Activated gamma-delta T cell (primary cell): ENCODE measurements around the gene PLEKHB2.
A peak's percentile ranks its signal among the peaks of the same experiment; 100 is the strongest.
"Not testable (repeated sequence)": the region's sequence is repeated elsewhere in the genome, so short reads cannot be mapped to it uniquely, and the experiment has no call there.

ENCODE experiments used
- DNase-seq: peaks from one replicate; lab custom pipeline; 2025; lab: John Stamatoyannopoulos, UW

Gene PLEKHB2

DNA sequence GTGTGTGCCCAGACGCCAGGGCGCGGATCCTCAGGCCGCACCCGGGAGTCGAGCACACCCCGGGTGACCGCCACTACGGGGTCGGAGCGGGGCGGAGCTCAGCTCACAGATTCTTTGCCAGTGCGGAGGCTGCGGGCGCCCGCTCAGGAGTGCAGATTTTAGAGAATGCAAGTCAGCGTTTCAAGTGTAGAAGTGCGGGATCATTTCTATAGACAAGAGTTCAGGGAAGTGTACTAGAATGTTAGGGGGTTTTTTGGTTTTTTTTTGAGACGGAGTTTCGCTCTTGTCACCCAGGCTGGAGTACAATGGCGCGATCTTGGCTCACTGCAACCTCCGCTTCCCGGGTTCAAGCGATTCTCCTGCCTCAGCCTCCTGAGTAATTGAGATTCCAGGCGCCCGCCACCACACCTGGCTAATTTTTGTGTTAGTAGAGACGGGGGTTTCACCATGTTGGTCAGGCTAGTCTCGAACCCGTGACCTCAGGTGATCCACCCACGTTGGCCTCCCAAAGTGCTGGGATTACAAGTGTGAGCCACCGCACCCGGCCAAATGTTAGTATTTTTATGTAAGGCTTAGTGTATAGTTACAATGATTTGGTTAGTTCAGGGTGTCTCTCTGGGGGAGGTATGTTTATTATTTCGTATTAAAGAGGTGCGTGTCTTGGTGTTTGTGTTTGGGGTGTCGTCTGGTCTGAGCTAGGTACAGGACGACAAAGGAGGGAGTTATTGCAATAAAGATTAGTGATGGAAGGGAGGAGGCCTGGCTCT is 11.3 kb upstream of the PLEKHB2 start:
- DNase-seq, result peak; percentile 72

DNA sequence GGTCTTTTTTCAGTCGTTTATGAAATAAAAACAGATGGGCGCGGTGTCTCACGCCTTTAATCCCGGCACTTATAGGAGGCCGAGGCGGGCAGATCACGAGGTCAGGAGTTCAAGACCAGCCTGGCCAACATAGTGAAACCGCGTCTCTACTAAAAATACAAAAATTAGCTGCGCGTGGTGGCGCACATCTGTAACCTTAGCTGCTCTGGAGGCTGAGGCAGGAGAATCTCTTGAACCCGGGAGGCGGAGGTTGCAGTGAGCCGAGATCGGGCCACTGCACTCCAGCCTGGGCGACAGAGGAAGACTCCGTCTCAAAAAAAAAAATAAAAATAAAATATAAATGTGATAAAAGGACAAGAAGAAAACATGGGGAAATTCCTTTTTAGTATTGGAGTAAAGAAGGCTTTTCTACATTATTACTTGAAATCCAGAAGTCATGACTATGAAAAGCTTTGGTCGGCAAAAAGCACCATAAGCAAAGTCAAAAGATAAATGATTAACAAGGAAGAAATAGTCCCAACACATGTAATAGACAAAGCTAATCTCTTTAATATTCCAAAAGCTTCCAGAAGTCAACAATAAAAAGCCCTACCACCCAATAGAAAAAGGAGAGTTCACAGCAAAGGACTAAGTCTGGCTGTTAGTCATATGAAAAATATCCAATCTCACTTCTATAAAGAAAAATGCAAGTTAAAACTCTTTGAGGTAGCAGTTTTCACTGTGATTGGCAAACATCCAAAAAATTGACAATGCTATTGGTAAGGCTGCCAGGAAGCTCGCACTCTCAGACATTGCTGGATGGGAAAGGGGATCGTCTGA is 10.5 kb upstream of the PLEKHB2 start:
- no peak for DNase-seq

GRCh38 chr2:131103165-131103564 is 2.0 kb upstream of the PLEKHB2 start:
- DNase-seq, result no peak

GRCh38 chr2:131104487-131105155 is 515 bp upstream of the PLEKHB2 start:
- DNase-seq, result no peak

DNA sequence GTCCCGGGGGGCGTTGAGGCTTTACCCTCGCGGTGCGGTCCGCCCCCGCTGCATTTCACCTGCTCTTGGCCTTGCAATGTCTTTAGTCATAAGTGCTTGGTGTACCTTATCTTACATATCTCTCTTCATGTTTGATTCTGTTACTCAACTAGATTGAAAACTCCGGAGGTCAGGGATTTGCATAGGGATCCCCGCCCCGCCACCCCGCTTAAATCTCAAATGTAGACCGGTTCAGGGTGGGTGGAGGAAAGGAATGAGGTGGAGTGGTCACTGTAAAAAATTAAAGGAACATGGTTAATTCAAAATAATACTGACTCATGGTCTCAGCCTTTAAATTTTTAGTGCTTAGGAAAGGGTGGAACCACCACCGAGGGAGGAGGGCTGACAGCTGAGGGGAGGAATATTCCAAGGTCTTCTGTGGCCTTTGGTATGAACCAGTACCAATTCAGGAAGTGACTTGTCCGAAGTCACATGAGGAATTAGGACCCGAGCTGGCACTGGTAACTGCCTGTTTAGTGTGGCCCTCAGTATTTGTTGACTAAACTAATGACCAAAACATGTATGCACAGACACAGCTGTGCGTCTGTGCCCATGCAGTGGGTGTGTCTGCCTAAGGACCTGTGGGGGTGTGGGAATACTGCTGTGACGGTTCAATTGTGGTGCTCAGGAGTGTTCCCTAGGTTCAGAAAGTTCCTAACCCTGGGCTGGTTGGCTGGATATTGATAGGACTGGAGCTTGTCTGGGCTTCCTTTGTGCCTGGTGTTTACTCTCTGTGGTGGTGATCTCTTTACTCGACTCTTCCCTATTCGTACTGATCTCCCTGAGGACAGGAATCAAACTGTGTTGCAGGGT is 1.0 kb downstream of the PLEKHB2 start:
- peak; percentile 20 for DNase-seq

DNA sequence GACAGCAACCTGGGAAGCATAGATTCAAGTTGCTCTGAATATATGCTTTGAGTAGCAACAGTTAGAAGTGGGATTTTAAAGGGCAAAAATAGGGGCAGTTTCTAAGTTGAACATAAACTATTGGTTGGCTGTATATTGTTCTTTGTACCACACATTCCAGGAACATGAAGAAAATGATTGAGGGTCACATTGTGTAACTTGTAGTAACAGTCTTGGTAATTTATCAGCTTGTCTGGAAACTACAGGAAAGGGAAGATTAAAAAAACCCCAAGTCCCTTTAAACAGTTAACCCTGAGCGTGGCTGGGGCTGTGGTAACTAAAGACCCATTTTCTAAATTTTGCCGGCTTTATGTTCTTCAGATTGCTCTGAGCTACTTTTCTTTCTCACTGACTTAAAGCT is 7.4 kb downstream of the PLEKHB2 start:
- no peak for DNase-seq

- DNase-seq, result no peak
Observed at GRCh38 chr2:131113566-131114227, 8.6 kb downstream of the PLEKHB2 start.

DNA sequence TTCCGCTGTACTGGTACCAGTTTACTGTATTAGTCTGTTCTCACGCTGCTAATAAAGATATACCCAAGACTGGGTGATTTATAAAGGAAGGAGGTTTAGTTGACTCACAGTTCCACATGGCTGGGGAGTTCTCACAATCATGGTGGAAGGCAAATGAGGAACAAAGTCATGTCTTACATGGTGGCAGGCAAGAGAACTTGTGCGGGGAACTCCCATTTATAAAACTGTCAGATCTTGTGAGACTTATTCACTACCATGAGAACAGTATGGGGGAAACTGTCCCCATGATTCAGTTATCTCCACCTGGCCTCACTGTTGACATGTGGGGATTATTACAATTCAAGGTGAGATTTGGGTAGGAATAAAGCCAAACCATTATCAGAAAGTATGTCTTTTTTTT is 9.8 kb downstream of the PLEKHB2 start:
- DNase-seq, result not testable (repeated sequence)

- no peak for DNase-seq
Observed at GRCh38 chr2:131115752-131116151, 10.6 kb downstream of the PLEKHB2 start.

DNA sequence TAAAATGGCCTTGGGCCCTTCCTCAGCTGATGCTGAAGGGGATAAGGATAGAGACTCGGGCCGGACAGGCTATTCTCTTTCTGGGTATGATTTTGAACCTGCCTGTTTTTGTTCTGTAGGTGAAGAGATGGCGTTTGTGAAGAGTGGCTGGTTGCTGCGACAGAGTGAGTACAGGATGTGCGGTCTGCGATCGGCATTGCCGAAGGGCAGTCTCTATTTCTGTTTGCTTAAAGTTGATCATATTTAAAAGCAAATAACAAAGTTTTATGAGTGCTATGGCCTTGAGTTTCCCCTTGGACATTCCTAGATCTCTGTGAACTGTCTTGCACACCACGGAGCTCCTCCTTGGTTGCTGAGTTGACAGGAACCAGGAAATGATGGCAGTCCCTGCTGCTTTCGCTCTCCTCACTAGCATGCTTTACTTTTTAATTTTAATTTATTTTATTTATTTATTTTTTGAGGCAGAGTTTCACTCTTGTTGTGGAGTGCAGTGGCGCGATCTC is 15.7 kb downstream of the PLEKHB2 start:
- no peak for DNase-seq

- no peak for DNase-seq
Observed at GRCh38 chr2:131121464-131121863, 16.3 kb downstream of the PLEKHB2 start.

DNA sequence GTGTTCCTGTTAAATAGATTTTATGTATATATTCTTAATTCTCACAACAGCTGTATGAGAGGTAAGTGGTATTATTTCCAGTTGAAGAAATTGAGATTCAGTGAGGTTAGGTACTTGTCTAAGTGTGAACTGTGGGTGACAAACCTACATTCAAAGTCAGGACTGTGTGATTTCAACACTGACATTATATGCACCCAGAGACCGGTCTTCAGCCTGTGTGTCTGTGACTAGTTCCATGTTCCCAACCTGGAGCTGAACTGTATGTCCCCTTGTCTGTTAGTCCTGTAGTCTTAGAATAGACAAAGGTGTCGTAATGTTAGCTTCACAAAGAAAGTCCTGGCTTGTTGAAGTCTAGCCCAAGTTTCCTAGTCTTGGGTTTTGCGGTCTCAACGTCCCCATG is 17.4 kb downstream of the PLEKHB2 start:
- no peak for DNase-seq

DNA sequence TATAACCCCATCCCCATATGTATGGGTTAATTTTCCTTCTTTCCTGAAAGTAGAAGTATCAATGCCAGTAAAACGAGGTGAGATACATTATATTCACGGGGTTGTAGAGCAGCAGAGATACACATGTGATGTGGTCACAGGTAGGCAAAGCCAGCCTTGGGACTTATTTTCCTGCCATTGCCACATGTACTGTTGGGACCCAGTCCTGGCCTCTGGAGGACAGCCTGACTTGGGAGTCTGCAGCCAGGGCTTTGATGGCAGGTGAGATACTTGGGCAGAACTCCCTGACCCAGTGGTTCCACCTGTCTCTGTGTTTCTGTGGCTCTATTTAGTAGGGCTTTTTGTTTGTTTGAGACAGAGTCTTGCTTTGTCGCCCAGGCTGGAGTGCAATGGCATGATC is 18.1 kb downstream of the PLEKHB2 start:
- DNase-seq, result no peak

DNA sequence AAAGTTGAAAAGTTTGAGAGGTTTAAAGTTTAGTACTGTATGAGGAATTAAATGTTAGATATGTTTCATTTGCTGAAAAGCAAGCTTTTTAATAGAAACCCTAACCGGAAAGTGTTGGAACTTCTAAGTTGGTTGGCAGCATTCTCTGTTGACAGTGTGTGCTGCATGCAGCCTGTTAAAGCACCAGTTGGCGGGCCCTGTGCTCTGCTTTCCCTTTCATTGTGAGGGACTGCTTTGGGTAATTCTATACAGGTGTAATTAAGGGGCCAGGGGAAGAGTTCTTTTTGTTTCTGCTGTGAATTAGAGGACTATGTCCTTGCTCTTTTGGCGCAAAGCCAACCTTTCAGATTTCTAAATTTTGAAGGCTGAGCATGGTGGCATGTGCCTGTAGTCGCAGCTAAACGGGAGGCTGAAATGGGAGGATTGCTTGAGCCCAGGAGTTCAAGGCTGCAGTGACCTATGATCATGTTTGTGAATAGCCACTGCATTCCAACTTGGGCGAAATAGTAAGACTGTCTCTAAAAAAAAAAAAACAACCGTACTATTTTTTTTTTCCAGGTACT is 20.1 kb downstream of the PLEKHB2 start:
- no peak for DNase-seq

DNA sequence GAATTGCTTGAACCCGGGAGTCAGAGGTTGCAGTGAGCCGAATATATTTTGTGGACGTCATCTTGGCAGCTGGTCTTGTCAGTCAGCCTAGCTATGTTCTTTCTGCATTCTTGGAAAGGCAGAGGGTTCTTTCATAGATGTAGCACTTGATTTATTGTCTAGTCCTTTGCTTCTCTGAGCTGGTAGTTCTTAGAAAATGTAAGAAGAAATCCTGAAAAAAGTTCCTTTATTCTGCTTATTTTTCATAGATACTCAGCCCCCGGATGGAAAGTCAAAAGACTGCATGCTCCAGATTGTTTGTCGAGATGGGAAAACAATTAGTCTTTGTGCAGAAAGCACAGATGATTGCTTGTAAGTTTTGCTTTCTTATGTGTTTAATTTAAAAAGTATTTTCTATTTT is 21.3 kb downstream of the PLEKHB2 start:
- DNase-seq, result no peak

GRCh38 chr2:131127076-131127475 is 21.9 kb downstream of the PLEKHB2 start:
- DNase-seq, result no peak

GRCh38 chr2:131127981-131128380 is 22.8 kb downstream of the PLEKHB2 start:
- no peak for DNase-seq

DNA sequence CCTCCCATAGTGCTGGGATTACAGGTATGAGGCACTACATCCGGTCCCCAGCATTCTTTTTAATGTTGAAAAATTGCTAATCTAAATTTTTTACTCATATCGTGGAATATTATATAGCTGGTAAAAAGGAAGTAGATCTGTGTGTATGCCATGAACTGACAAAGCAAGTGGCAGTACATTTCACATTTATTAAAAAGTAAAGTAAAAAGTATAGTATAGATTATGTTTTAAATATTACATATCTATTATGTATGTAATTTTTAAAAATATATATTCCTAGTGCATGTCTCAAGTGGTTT is 25.1 kb downstream of the PLEKHB2 start:
- DNase-seq, result no peak

- no peak for DNase-seq
Observed at GRCh38 chr2:131132729-131133128, 27.6 kb downstream of the PLEKHB2 start.

DNA sequence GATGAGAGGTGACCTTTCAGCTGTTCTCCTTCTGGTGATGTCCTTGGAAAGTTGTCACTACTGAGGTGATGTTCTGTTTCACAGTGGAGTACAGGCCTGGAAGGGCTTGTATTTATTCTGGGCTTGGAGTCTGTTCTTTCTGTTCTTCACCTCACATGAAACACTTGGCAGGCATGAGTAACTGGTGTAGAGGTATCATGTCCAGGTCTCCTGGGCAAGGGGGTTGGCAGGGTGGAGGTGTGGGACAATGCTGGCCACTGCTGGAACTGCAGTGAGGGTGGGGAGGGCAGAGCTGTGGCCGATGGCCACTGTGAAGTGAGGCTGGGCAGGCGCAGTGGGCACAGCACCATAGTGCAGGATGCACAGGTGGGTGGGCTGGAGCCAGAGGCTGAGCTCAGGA is 35.4 kb downstream of the PLEKHB2 start:
- DNase-seq, result no peak

- no peak for DNase-seq
Observed at GRCh38 chr2:131142849-131143248, 37.7 kb downstream of the PLEKHB2 start.
